Esophagus muscularis mucosa (tissue), 4 donors: ENCODE results near the gene MEF2C.

Experiments used
- EP300 ChIP-seq: sonication (generic); formaldehyde crosslinking; IDR thresholded peaks from one replicate; pipeline ENCODE4 v1.6.1; 2017; ENCODE audit warnings: antibody characterized with exemption
- POLR2A ChIP-seq: fragments of 450-650 bp; IDR thresholded peaks from one replicate; pipeline ENCODE4 v1.6.1; 2017; ENCODE audit warnings: antibody characterized with exemption, moderate library complexity, mild to moderate bottlenecking, low read depth
- POLR2AphosphoS5 ChIP-seq, 2 donors: sonication (generic); formaldehyde crosslinking; IDR thresholded peaks; one replicate each; pipeline ENCODE4 v1.6.1; 2017; ENCODE audit warnings: antibody characterized with exemption in 2 of 2
- TF ChIP-seq, protein P1 (sequence below), 3 experiments: fragments of 200-600 bp in 2 of 3; fragments of 450-650 bp in 1 of 3; sonication (generic) in 2 of 3; IDR thresholded peaks; one replicate each; pipeline ENCODE4 v1.5.1; 2017 to 2019; ENCODE audit warnings: antibody characterized with exemption in 3 of 3, mild to moderate bottlenecking in 2 of 3, moderate library complexity in 1 of 3

DNA sequence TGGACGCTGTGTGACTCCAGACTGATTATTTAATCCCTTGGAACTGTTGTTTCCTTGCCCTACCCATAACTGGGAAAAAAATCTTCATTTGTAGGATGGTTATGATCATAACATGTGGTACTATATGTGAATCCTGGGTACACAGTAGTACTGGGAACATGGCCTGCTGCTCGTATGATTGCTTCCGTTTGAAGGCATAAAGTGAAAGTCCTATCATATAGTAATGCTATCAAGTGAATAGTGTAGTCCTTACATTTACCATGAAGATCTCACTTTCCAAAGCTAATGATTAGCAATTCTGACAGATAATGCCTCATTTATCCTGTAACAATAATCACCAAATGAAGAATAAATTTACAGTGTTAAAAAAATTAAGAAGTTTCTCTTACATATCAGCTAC lies 53.2 kb downstream of the MEF2C start:
- TF ChIP-seq, protein P1, sequence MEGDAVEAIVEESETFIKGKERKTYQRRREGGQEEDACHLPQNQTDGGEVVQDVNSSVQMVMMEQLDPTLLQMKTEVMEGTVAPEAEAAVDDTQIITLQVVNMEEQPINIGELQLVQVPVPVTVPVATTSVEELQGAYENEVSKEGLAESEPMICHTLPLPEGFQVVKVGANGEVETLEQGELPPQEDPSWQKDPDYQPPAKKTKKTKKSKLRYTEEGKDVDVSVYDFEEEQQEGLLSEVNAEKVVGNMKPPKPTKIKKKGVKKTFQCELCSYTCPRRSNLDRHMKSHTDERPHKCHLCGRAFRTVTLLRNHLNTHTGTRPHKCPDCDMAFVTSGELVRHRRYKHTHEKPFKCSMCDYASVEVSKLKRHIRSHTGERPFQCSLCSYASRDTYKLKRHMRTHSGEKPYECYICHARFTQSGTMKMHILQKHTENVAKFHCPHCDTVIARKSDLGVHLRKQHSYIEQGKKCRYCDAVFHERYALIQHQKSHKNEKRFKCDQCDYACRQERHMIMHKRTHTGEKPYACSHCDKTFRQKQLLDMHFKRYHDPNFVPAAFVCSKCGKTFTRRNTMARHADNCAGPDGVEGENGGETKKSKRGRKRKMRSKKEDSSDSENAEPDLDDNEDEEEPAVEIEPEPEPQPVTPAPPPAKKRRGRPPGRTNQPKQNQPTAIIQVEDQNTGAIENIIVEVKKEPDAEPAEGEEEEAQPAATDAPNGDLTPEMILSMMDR (IDR thresholded peaks at IDR 0.05): no peak
- TF ChIP-seq POLR2A (no peak), POLR2AphosphoS5 (IDR thresholded peaks at IDR 0.05) (no peak), EP300 (no peak)
